Stimulated activated naive B cell treated with anti-CD40 and anti-IgM and Interleukin-4, amounts not matched to agents 10 μg/mL and 1 μg/mL and 100 μg/mL, for 72 hours (primary cell): Measurements from ENCODE around the gene REPS1.
"Not testable (repeated sequence)": the region's sequence is repeated elsewhere in the genome, so short reads cannot be mapped to it uniquely, and the experiment has no call there.

Experiments used
- ATAC-seq, 2 donors: fragments of 150-1000 bp; cut with Tn5 transposase; replicated peaks; 2 replicates each; pipeline ENCODE4 v1.10.0; 2021; ENCODE audit warnings: moderate library complexity in 1 of 2
- DNase-seq: peaks from one replicate; pipeline ENCODE4 v3.0.0; 2021
- H3K27ac Mint-ChIP-seq: one replicate; pipeline ENCODE4 v1.8.0; 2022; ENCODE audit warnings: mild to moderate bottlenecking, mixed read lengths
- H3K27me3 Mint-ChIP-seq, 2 donors: one replicate each; pipeline ENCODE4 v1.8.0; 2022; ENCODE audit warnings: mixed read lengths in 2 of 2
- H3K36me3 Mint-ChIP-seq, 2 donors: one replicate each; pipeline ENCODE4 v1.8.0; 2022; ENCODE audit warnings: mixed read lengths in 2 of 2, mild to moderate bottlenecking in 1 of 2
- H3K4me1 Mint-ChIP-seq, 2 donors: one replicate each; pipeline ENCODE4 v1.8.0; 2022; ENCODE audit warnings: mixed read lengths in 2 of 2, mild to moderate bottlenecking in 1 of 2
- H3K4me3 Mint-ChIP-seq, 2 donors: one replicate each; pipeline ENCODE4 v1.8.0; 2022; ENCODE audit warnings: mild to moderate bottlenecking in 2 of 2, mixed read lengths in 2 of 2, moderate library complexity in 1 of 2
- H3K9me3 Mint-ChIP-seq, 2 donors: one replicate each; pipeline ENCODE4 v1.8.0; 2022; ENCODE audit warnings: mixed read lengths in 2 of 2, mild to moderate bottlenecking in 1 of 2

Gene REPS1

DNA sequence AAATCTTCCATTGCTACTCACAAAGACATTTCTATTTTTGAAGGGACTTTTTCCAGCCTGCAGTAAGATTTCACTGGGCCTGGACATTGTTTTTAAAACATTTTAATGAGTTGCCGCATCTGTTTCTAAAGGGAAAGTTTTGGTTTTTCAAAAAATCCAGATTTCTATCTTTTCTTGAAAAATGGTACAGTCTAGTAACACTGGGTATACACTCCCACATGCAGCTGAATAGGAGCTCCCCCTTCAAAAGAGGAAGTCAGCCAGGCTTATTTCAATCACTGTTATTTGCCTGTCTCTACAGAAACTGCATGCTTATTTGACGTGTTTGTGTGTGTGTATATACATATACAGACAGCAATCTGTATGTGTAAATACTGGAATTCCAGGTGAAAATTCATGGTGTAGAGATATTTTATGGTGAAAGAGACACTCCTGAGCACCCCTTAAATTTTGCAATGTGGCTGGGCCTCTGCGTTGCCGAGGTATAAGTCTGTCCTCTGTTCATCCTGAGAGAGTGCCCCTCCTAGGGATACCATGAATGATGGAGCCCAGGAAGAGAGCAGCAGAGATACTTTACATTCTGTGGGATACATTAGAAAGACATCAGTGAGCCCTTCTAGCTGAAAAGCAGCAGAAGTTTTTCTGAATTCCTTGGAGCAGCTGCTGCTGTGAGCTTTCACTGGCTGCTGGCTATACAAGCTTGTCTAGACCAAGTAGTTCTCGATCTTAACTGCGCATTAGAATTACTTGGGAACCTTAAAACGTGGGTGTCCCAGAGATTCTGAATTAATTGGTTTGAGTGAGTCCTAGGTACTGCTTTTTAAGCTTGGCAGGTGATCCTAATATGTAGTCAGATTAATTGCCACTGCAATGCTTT lies 28.5 kb upstream of the REPS1 start:
- ATAC-seq, result peak; percentile 99 to 100
- H3K4me3 Mint-ChIP-seq, result no peak overlapping the region
- no peak for DNase-seq
- H3K36me3 Mint-ChIP-seq, result no peaks in the 10 kb centered on the region
- H3K9me3 Mint-ChIP-seq, result no peaks in the 10 kb centered on the region
- peaks cover 16 to 25% of the 10 kb centered on the region in 2 donors for H3K4me1 Mint-ChIP-seq
- H3K27me3 Mint-ChIP-seq, result no peaks in the 10 kb centered on the region
- peak overlapping the region; percentile 47 for H3K27ac Mint-ChIP-seq

DNA sequence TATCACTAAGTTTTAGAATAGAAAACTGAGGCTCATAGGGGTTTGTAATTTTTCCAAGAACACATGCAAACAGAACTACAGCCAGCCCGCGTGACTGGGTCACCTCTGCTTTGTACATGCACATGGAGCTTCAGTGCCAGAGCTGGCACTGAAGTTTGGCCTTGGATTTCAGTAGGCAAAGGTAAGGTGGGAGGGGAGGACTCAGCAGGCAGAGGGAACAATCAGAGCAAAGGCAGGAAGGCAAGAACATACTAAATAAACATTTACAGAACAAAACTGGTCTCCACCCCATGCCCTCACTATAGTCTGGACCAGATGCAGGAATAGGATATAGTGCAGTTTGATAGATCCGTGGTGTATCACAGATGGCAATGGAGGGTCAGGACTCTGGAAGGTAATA lies 26.9 kb upstream of the REPS1 start:
- Mint-ChIP-seq H3K36me3 (no peaks in the 10 kb centered on the region), H3K27ac (no peak overlapping the region), H3K4me3 (no peak overlapping the region), H3K4me1 (peaks cover 16 to 25% of the 10 kb centered on the region in 2 donors), H3K9me3 (no peaks in the 10 kb centered on the region), H3K27me3 (no peaks in the 10 kb centered on the region)
- DNase-seq, result no peak
- no peak for ATAC-seq

DNA sequence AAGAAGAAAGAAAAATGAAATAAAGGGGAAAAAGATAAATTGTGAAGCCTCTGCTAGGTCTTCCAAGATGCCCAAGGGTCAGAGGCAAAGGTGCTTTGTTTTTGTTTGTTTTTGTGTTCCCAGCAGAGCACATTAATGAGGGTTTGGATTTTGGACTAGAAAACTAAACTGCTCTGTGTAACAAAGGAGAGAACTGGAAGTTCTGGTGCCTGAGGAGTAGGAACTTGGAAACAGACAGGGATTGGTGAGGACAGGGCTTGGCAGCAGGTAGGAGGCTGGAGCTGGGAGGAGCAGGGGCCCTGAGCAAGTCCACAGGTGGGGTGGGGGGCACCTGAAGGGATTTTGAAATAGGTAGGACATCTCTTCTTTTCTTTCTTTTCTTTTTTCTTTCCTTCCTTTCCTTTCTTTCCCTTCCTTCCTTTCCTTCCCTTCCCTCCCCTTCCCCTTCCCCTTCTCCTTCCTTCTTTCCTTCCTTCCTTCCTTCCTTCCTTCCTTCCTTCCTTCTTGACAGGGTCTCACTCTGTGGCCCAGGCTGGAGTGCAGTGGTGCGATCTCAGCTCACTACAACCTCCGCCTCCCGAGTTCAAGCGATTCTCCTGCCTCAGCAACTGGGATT lies 25.2 kb upstream of the REPS1 start:
- no peak for ATAC-seq
- peaks cover 16 to 25% of the 10 kb centered on the region in 2 donors for H3K4me1 Mint-ChIP-seq
- DNase-seq, result no peak

DNA sequence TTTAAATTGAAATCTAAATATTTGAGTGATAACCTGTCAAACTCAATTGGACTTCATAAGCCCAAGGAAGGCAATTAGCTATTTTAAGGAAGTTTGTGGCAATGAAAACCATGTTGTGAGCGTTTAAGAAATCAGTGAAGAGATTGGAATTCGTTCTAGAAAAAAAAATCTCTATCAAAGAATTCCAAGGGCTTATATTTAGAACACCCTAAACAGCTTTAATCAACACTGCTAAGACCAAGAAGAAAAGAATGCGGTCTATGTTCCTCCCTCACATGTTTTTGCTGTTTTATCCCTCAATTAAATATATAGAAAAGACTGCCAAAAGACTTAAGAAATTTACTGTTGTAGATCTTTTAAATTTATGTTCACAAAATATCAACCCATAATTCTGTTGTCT lies 23.9 kb upstream of the REPS1 start:
- Mint-ChIP-seq H3K4me3 (no peak overlapping the region), H3K9me3 (peaks cover 4 to 11% of the 10 kb centered on the region in 2 donors), H3K27ac (no peak overlapping the region), H3K36me3 (peaks cover 2 to 3% of the 10 kb centered on the region in 2 donors), H3K27me3 (no peaks in the 10 kb centered on the region), H3K4me1 (peaks cover 16 to 31% of the 10 kb centered on the region in 2 donors)
- DNase-seq, result no peak
- ATAC-seq, result no peak

More for the DNA sequence above, 25.2 kb upstream of the REPS1 start:
- no peaks in the 10 kb centered on the region for H3K36me3 Mint-ChIP-seq
- no peak overlapping the region for H3K27ac Mint-ChIP-seq
- peaks cover 0 to 2% of the 10 kb centered on the region in 2 donors for H3K9me3 Mint-ChIP-seq
- no peak overlapping the region for H3K4me3 Mint-ChIP-seq
- no peaks in the 10 kb centered on the region for H3K27me3 Mint-ChIP-seq

DNA sequence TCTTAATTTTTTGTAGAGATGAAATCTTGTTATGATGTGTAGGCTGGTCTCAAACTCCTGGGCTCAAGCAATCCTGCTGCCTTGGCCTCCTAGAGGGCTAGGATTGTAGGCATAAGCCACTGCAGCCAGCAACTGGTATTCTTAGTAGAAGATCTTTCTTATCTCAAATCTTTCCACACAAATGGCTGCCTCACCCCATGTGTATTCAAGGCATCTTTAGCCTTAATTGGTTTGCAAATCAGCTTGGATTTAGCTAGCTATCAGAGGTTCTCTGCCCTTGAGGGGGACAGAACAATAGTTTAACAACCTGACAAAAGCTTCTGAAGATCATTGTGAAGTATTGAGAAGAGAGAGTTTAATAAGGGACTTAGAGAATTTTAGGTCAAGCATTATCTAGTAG lies 22.6 kb upstream of the REPS1 start:
- H3K27me3 Mint-ChIP-seq, result no peaks in the 10 kb centered on the region
- no peak overlapping the region for H3K27ac Mint-ChIP-seq
- H3K4me3 Mint-ChIP-seq, result no peak overlapping the region
- DNase-seq (no peak), ATAC-seq (no peak)
- peaks cover 9 to 19% of the 10 kb centered on the region in 2 donors for H3K4me1 Mint-ChIP-seq
- peaks cover 4 to 11% of the 10 kb centered on the region in 2 donors for H3K9me3 Mint-ChIP-seq
- peaks cover 2 to 3% of the 10 kb centered on the region in 2 donors for H3K36me3 Mint-ChIP-seq

DNA sequence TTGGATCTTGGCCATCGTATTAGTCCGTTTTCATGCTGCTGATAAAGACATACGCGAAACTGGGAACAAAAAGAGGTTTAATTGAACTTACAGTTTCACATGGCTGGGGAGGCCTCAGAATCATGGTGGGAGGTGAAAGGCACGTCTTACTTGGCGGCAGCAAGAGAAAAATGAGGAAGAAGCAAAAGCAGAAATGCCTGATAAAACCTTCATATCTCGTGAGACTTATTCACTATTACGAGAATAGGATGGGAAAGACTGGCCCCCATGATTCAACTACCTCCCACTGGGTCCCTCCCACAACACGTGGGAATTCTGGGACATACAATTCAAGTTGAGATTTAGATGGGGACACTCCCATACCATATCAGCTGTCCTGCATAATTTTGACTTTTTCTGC lies 20.1 kb upstream of the REPS1 start:
- Mint-ChIP-seq H3K27me3 (no peaks in the 10 kb centered on the region), H3K4me3 (no peak overlapping the region), H3K27ac (no peak overlapping the region), H3K36me3 (peaks cover 2 to 3% of the 10 kb centered on the region in 2 donors), H3K4me1 (peaks cover 10 to 14% of the 10 kb centered on the region in 2 donors), H3K9me3 (peaks cover 4 to 11% of the 10 kb centered on the region in 2 donors)
- DNase-seq (no peak), ATAC-seq (no peak)

DNA sequence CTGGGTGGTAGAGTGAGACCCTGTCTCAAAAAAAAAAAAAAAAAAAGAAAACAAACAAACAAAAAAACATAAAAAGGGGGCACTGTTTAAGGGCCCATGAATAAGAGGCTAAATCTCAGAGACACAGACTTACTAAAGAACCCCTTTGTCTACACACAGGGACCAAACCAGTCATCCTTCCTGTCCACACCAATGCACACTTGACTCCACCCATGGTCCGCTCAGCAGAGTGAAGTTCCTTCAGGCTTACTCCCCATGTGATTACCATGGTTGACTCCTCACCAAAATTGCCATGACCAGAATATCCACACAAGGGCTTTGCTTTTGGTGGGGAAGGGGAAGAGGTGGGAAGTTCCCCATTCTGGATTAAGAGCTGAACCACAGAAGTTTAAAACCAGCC lies 19.4 kb upstream of the REPS1 start:
- Mint-ChIP-seq H3K4me3 (no peak overlapping the region), H3K27me3 (no peaks in the 10 kb centered on the region), H3K9me3 (peaks cover 4 to 11% of the 10 kb centered on the region in 2 donors), H3K4me1 (peaks cover 10 to 14% of the 10 kb centered on the region in 2 donors), H3K36me3 (peaks cover 2 to 3% of the 10 kb centered on the region in 2 donors), H3K27ac (peak overlapping the region; percentile 51)
- peak in 1 of 2 donors; percentile 57 for ATAC-seq
- no peak for DNase-seq

DNA sequence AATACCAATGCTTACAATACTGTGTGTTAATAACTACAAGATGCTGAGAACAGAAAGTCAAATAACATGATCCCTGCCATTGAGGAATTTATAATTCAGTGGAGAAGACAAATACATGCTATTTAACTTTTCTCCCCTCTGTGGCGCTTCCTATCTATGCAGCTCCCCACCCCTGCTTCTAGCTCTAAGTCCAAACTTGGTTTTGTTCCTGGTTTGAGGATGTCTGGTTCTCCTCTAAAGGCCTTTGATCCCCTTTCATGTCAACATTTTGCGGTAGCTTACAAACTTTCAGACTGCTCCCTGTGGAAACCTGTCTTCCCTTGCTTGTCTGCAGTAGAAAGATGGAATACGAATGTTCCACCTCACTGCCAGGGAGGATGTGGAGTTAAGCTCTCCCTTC lies 18.4 kb upstream of the REPS1 start:
- H3K9me3 Mint-ChIP-seq, result peaks cover 4 to 11% of the 10 kb centered on the region in 2 donors
- DNase-seq, result no peak
- peaks cover 10 to 14% of the 10 kb centered on the region in 2 donors for H3K4me1 Mint-ChIP-seq
- H3K36me3 Mint-ChIP-seq, result peaks cover 2 to 3% of the 10 kb centered on the region in 2 donors
- H3K27me3 Mint-ChIP-seq, result no peaks in the 10 kb centered on the region
- no peak for ATAC-seq
- no peak overlapping the region for H3K4me3 Mint-ChIP-seq
- H3K27ac Mint-ChIP-seq, result no peak overlapping the region

DNA sequence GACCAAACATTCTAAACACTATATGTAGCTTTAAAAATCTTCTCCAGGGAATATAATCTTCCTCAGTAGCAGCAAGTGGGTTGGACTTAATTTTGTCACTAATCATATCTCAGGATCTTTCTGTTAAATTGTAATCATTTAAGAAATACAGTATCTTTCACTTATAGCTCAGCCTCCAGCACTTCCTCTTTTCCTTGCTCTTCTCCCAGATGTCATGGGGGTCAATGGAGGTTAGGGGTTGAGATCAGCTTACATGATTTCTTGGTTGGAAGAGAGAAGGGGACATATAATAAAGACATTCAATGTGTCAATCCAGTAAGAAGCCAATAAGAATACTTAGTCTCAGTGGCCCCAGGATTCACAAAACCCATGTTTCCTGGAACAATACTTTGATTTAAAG lies 15.7 kb upstream of the REPS1 start:
- DNase-seq, result no peak
- H3K36me3 Mint-ChIP-seq, result peaks cover 2 to 3% of the 10 kb centered on the region in 2 donors
- H3K4me3 Mint-ChIP-seq, result no peak overlapping the region
- ATAC-seq, result no peak
- H3K27me3 Mint-ChIP-seq, result no peaks in the 10 kb centered on the region
- peak overlapping the region; percentile 88 for H3K27ac Mint-ChIP-seq
- peaks cover 4 to 11% of the 10 kb centered on the region in 2 donors for H3K9me3 Mint-ChIP-seq
- H3K4me1 Mint-ChIP-seq, result peaks cover 11 to 14% of the 10 kb centered on the region in 2 donors

DNA sequence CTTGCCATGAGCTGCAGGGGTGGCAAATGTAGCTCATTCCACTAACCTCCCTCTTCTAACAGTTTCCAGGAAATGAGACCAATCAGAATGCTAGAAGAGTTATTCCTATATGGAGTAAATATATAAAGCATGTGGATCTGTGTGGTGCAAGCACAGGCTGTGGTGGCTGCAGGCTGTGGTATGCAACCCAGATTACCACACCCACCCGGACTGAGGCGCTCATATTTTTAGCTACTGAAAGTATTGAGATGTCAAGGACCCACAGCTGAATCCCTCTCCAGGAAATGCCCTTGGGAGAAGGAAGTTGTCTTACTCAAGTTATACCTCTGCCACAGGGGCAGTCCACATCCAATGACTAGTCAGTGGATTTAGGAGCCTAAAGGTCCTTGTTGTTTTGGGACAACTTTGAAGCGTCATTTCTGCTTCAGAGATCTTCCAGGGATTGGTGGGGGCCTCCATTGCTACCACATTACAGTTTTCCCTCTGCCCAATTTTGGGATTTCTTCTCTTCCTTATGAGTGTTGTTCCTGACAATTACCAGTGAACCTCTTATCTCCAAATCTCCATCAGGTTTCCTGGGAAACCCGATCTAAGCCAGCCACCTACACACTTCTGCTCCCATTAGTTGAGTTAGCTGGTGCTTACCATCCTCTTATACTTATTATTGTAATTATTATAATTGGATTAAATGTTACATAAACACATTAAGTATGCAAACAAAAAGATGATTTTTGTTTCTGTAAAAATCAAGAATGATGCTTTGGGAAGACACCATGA lies 12.1 kb upstream of the REPS1 start:
- DNase-seq, result no peak
- H3K4me3 Mint-ChIP-seq, result no peak overlapping the region
- no peak overlapping the region for H3K27ac Mint-ChIP-seq
- peaks cover 0 to 4% of the 10 kb centered on the region in 2 donors for H3K4me1 Mint-ChIP-seq
- no peak for ATAC-seq
- H3K36me3 Mint-ChIP-seq, result no peaks in the 10 kb centered on the region
- H3K9me3 Mint-ChIP-seq, result no peaks in the 10 kb centered on the region
- H3K27me3 Mint-ChIP-seq, result no peaks in the 10 kb centered on the region

DNA sequence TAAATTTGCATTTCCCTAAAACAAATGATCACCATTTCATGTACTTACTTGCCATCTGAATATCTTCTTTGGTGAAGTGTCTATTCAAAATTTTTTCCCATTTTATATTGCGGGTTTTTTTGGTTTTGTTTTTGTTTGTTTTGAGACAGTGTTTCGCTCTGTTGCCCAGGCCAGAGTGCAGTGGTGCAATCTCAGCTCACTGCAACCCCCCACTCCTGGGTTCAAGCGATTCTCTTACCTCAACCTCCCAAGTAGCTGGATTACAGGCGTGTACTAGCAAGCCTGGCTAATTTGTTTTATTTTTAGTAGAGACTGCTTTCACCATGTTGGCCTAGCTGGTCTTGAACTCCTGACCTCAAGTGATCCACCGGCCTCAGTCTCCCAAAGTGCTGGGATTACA lies 9.1 kb upstream of the REPS1 start:
- Mint-ChIP-seq H3K4me3 (no peak overlapping the region), H3K27me3 (no peaks in the 10 kb centered on the region), H3K27ac (no peak overlapping the region), H3K4me1 (peaks cover 0 to 3% of the 10 kb centered on the region in 2 donors), H3K36me3 (peaks cover 2 to 6% of the 10 kb centered on the region in 2 donors), H3K9me3 (peaks cover 6 to 7% of the 10 kb centered on the region in 2 donors)
- no peak for DNase-seq
- no peak for ATAC-seq

DNA sequence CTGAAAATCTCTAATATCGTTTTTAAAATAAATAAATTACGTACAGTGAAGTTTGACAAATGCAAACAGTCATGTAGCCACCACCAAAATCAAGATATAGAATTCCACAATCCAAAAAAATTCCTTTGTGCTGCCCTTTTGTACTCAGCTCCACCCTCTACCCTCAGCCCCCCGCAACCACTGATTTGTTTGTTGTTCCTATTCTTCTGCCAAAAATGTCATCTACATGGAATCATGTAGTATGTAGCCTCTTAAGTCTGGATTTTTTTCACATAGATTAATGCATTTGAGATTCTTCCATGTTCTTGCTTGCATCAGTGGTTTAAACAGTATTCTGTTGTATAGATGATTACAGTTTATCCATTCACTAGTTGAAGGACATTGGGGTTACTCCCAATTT lies 8.5 kb upstream of the REPS1 start:
- H3K36me3 Mint-ChIP-seq, result peaks cover 2 to 6% of the 10 kb centered on the region in 2 donors
- DNase-seq (no peak), ATAC-seq (no peak)
- H3K9me3 Mint-ChIP-seq, result peaks cover 6 to 7% of the 10 kb centered on the region in 2 donors
- H3K4me1 Mint-ChIP-seq, result peaks cover 0 to 3% of the 10 kb centered on the region in 2 donors
- no peaks in the 10 kb centered on the region for H3K27me3 Mint-ChIP-seq
- no peak overlapping the region for H3K27ac Mint-ChIP-seq
- H3K4me3 Mint-ChIP-seq, result no peak overlapping the region

DNA sequence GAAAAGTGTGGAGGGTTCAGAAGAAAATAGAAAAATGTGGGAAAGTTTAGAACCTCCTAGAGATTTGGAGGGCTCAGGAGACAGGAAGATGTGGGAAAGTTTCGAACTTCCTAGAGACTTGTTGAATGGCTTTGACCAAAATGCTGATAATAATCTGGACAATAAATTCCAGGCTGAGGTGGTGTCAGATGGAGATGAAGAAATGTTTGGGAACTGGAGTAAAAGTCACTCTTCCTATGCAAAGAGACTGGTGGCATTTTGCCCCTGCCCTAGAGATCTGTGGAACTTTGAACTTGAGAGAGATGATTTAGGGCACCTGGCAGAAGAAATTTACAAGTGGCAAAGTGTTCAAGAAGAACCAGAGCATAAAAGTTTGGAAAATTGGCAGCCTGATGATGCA lies 5.4 kb upstream of the REPS1 start:
- not testable (repeated sequence) for ATAC-seq, H3K27ac Mint-ChIP-seq, H3K9me3 Mint-ChIP-seq, H3K36me3 Mint-ChIP-seq, H3K4me3 Mint-ChIP-seq, H3K27me3 Mint-ChIP-seq, H3K4me1 Mint-ChIP-seq, DNase-seq

DNA sequence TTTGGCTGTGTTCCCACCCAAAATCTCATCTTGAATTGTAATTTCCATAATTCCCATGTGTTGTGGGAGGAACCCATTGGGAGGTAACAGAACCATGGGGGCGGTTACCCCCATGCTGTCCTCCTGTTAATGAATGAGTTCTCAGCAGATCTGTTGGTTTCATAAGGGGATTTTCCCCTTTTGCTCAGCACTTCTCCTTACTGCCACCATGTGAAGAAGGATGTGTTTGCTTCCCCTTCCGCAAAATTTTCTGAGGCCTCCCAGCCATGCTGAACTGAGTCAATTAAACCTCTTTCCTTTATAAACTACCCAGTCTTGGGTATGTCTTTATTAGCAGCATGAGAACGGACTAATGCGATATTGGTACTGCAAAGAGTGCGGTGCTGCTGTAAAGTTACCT lies 4.9 kb upstream of the REPS1 start:
- not testable (repeated sequence) for H3K36me3 Mint-ChIP-seq, H3K4me3 Mint-ChIP-seq, H3K4me1 Mint-ChIP-seq, H3K9me3 Mint-ChIP-seq, ATAC-seq, DNase-seq, H3K27ac Mint-ChIP-seq, H3K27me3 Mint-ChIP-seq
